OCI-LY7 (cell line): Measurements from ENCODE around the gene EXOC3L2.

Experiments
- CTCF ChIP-seq: fragments of 200-600 bp; sonication (generic); conservative IDR thresholded peaks from 2 replicates; pipeline ENCODE4 v1.5.1; 2014; ENCODE audit warnings: mild to moderate bottlenecking, antibody characterized with exemption, low read length, moderate library complexity, mixed read lengths
- EZH2phosphoT487 ChIP-seq: fragments of 200-600 bp; sonication (generic); IDR thresholded peaks from 2 replicates; pipeline ENCODE4 v1.6.1; 2018; ENCODE audit warnings: low read depth, borderline replicate concordance, mild to moderate bottlenecking, mixed run types, antibody characterized with exemption, low read length, moderate library complexity, mixed read lengths

- TF ChIP-seq CTCF = no peak
- TF ChIP-seq EZH2phosphoT487 = no peak
These were observed 34.5 kb upstream of the EXOC3L2 start for GRCh38 chr19:45279587-45280192.
